ENCODE measurements around the gene NSD2.

GRCh38 chr4:1843852-1844251 is 27.3 kb upstream of the NSD2 start:
- no peak for TF ChIP-seq TAF1 (IDR thresholded peaks at IDR 0.05; ENCODE audit: low read depth)
- TF ChIP-seq, protein P1, sequence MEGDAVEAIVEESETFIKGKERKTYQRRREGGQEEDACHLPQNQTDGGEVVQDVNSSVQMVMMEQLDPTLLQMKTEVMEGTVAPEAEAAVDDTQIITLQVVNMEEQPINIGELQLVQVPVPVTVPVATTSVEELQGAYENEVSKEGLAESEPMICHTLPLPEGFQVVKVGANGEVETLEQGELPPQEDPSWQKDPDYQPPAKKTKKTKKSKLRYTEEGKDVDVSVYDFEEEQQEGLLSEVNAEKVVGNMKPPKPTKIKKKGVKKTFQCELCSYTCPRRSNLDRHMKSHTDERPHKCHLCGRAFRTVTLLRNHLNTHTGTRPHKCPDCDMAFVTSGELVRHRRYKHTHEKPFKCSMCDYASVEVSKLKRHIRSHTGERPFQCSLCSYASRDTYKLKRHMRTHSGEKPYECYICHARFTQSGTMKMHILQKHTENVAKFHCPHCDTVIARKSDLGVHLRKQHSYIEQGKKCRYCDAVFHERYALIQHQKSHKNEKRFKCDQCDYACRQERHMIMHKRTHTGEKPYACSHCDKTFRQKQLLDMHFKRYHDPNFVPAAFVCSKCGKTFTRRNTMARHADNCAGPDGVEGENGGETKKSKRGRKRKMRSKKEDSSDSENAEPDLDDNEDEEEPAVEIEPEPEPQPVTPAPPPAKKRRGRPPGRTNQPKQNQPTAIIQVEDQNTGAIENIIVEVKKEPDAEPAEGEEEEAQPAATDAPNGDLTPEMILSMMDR (IDR thresholded peaks at IDR 0.05; ENCODE audit: poor library complexity, severe bottlenecking) = no peak
- TF ChIP-seq, protein P2, sequence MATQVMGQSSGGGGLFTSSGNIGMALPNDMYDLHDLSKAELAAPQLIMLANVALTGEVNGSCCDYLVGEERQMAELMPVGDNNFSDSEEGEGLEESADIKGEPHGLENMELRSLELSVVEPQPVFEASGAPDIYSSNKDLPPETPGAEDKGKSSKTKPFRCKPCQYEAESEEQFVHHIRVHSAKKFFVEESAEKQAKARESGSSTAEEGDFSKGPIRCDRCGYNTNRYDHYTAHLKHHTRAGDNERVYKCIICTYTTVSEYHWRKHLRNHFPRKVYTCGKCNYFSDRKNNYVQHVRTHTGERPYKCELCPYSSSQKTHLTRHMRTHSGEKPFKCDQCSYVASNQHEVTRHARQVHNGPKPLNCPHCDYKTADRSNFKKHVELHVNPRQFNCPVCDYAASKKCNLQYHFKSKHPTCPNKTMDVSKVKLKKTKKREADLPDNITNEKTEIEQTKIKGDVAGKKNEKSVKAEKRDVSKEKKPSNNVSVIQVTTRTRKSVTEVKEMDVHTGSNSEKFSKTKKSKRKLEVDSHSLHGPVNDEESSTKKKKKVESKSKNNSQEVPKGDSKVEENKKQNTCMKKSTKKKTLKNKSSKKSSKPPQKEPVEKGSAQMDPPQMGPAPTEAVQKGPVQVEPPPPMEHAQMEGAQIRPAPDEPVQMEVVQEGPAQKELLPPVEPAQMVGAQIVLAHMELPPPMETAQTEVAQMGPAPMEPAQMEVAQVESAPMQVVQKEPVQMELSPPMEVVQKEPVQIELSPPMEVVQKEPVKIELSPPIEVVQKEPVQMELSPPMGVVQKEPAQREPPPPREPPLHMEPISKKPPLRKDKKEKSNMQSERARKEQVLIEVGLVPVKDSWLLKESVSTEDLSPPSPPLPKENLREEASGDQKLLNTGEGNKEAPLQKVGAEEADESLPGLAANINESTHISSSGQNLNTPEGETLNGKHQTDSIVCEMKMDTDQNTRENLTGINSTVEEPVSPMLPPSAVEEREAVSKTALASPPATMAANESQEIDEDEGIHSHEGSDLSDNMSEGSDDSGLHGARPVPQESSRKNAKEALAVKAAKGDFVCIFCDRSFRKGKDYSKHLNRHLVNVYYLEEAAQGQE (IDR thresholded peaks at IDR 0.05; ENCODE audit: borderline replicate concordance) = no peak
